DLD1 (cell line): ENCODE measurements around the gene GALNT12.

Source experiments
- in situ Hi-C: cut with HindIII; loops from 2 replicates; pipeline ENCODE4 v1.10.0; 2017; ENCODE audit warnings: low sequenced_read_pairs

Gene GALNT12

DNA sequence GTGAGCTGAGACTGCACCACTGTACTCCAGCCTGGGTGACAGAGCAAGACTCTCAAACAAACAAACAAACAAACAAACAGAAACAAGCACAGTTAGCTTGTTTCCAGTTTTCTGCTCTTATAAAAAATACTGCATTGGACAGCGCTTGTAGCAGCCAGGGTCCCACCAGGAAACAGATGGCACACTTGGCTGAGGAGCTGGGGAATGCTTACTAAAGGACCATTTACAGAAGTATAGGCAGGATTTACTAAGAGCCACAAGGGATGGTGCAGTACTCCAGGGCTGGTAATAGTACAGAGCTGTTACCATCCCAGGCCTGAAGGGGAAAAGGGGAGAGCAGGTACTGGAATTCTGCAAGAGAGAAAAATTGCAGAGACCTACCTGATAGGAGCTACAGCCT, 5.9 kb upstream of the GALNT12 start:
- in situ Hi-C loops = no loop called here

DNA sequence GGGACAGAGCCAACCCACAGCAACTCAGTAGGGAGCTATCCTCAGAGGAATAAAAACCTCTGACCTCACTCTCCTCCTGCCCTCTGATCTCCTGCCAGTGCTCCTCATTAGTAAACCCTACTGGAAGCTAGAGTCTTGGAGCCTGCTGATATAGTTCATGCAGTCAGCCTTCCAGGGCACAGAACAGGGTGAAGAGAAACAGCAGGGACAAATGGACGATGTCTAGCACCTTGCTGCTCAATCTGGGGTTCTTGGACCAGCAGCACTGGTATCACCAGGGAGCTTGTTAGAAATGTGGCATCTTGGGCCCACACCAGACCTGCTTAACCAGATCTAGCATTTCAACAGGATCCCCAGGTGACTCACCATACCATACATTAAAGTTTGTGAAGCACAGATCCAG, 5.5 kb upstream of the GALNT12 start:
- in situ Hi-C loops = no loop called here

DNA sequence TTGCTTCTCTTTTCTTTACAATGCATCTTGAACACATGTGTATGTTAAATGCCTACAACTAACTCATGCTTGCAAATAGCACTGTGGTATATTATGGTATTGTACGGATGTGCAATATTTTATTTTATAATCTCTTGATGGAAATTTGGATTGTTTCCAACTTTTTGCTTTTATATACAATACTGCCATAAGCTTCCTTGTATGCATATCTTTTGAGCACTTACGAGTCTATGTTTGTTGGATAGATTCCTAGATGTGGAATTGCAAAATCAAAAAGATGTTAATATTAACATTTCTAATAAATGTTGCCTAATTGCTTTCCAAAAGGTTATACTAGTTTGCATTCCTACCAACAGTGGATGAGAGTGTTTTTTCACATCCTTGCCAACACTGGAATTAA, 3.4 kb upstream of the GALNT12 start:
- in situ Hi-C loops = no loop called here

DNA sequence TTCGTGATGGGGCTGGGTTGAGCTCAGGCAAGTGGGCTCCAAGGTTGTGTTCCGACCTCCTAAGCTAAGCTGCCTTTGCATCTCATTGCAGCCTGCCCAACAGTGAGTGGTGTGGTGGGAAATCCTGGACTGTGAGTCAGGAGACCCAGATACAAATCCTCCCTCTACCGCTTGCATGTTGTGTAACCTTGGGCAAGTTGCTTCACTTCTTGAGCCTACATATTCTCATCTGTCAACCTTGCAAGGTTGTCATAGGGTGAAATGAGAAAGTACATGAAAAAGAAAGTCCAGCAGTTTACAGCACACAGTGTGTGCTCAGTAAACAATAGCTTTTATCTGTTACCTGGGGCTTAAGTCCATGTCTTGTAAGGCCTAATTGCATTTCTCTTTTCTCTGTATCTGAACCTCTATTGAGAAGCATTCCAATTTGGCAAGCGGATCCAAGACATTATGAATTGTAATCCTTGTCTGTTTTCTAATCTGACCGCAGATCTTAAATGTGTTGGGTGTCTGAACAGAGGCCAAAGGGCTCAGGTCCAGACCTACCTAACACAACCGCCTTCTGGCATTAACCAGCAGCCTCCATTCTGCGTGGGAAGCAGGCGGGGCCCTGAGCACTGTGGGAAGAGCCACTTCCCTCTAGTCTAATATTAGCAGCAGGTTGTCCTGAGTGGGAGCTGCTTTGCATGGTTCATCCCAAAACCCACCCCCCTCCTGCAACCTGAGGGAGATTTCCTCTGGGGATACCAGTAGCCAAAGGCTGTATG, 1.8 kb upstream of the GALNT12 start:
- in situ Hi-C loops = no loop called here

DNA sequence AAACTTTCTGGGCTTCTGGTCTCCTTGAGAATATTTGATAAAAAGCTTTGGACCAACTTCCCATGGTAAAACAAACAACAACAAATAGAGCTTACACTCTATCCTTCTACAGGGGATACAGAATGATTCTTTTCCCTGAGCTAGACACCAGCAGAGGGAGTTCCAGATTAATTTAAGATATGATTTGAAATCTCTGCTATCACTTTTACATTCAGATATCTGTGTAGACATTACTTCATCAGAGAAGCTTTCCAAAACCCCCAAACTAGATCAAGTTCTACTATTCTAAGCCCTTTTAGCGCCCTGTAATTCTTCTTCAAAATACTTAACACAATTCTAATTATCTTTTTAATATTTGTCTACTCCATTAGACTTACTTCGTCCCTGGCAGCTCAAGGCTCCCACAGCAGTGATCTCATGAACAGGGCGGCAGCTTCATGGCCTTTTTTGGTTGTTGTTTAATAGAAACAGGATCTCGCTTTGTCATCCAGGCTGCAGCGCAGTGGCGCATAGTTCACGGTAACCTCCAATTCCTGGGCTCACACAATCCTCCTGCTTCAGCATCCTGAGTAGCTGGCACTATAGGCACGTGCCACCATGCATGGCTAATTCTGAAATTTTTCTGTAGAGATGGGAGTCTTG, 955 bp upstream of the GALNT12 start:
- in situ Hi-C loops = no loop called here

DNA sequence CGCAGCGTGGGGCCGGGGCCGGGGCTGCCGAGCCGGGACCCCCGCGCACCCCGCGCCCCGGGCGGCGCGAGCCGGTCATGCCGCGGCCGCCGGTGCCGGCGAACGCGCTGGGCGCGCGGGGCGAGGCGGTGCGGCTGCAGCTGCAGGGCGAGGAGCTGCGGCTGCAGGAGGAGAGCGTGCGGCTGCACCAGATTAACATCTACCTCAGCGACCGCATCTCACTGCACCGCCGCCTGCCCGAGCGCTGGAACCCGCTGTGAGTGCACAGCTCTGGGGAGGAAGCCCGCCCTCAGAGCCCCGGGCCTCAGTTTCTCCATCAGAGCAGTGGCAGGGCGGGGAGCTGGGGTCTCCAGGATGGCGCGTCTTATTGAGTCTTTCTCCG, 335 bp downstream of the GALNT12 start:
- in situ Hi-C loops = no loop called here

DNA sequence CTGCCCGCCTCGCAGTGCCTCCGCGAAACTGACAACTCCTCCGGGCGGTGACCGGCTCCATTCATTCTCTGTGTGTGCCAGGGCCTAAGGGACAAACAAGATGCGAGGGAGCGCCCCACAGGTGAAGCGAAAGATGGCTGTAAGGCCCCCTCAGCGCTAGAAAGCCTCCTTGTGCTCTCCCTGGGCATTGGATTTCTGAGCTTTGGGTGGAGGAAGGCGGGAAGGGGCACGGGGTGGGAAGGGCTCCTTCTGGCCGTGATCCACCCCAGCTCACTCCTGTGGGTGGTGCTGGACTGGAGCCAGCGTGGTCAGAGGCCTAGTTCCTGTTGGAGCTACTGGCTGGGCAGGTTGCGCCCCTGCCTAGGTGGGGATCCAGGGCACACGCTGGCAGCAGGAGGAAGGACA, 943 bp downstream of the GALNT12 start:
- in situ Hi-C loops = no loop called here

DNA sequence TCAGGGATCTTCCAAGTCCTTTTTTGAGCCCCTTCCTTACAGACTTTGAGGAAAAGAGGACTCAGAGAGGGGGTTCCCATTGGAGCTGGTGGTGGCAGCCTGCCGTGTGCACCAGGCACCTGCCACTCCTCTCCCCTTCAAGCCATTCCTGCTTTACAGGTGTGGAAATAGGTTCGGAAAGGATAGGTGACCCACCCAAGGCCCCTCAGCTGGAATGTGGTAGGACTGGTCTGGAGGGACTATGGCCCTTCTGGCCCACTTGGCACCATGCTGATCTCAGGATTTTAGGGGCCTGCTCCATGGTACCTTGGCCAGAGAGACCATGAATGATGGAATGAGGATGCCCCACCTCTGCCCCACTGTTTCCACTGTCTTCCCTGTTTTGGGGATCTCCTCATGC, 1.4 kb downstream of the GALNT12 start:
- in situ Hi-C loops = no loop called here

DNA sequence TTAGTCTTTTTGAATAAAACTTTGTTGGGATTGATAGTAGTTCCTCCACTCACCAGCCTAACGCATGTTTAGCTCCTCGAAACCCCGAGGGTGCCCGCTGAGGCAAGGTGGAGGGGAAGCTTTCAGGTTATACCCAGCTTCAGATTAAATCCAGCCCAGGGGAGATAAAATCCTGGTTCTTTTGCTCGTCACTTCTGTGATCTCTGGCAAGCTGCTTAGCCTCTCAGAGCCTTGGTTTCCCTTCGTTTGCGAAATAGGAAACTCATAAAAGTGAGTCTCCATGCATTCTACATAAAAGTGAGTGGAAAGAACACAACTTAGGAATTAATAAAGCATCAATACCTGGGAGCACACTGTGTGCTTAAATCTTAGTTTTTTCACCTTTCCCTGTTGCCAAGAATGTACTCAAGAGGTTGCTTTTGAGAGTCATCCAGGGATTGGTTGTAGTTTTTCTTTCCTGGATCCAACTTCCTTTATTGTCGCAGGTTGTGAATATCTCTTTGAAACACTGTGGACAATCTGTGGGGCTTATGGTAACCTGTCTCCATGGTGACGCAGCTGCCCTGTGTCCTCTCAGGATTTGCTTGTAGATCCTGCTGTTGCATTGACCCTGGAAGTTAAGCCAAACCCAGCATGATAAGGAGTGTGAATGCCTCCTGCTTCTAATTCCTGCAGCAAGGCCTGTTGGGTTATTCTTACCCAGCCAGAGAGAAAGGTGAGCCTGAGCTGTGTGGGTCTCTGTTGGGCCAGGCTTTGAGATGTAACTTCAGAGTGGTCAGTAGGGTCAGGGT, 2.0 kb downstream of the GALNT12 start:
- in situ Hi-C loops = no loop called here

DNA sequence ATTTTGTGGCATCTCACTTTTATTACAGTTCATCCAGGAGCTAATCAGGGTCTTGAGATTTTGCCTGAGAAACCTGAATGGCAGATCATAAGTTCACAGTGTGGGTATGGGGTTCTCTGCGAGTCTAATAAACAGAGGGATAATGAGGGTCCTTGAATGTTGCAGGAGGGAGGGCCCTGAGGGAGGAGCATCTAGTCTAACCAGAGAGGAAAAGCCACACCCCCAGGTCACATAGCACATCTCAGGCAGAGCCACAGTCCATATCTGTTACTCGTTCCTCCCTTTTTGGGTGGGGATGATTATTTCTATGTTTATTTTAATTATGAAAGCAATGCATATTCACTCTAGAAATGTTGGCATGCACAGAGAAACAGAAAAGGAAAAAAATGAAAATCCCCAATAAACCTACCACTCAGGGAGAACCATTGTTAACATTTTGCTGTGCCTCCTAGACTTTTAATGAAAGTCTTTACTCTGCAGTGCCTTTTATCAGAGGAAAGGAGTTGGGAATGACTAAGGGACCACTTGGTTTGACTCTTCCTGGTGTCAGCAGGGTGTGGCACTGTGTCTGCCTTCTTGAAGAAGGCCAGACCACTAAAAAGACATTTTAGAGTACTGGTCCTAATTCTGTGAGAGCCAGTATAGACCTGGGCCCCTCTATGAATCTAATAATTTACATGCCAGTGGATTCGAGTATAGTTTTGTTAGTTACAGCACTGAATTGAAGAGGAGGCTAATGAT, 2.8 kb downstream of the GALNT12 start:
- in situ Hi-C loops = no loop called here

DNA sequence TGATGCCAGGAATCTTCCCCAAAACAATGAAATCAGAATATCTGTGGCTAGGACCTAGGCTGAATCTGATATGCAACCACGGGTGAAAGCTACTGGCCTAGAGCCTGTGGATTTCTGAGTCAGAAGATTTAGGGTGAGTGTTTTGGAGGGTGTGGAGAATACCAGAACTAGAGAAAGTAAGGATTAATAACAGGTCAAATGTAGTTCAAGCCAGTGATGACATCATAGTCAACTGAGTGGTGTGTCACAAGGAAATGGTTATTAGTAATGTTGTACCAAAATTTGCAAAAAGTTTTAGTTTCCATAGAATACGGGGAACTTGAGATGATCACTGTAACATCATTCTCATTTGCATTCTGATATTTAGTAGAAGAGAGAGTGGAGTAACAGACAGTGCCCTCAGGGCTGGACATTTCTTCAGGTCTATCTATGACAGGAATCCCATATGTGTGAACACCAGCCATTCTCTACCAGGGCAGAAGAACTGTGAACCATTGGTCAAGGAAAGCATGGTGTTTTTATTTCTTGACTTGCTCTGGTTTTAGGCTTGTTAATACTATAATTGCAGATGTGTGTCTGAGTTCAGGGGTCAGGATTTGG, 3.7 kb downstream of the GALNT12 start:
- in situ Hi-C loops = no loop called here

DNA sequence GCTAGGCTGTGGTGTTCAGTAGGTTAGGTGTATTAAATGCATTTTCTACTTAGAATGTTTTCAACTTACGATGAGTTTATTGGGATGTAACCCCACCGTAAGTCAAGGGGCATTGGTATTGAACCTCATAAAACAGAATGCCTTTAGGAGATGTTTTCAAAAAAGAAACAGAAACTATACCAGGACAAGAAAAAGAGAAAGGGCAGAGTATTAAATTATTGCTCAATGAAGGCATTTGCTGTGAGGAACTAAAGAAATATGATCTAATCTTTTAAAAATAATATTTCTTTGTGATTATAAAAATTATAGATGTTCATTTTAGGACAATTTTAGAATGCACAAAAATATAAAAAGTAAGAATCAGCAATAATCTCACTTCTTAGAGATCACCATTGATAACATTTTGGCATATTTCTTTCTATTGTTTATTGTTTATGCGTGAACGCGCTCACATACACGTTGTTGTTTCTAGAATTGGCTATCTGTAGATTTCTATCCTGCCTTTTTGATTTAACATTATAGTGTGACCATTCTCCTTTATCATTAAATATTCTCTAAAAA, 8.0 kb downstream of the GALNT12 start:
- in situ Hi-C loops = no loop called here

DNA sequence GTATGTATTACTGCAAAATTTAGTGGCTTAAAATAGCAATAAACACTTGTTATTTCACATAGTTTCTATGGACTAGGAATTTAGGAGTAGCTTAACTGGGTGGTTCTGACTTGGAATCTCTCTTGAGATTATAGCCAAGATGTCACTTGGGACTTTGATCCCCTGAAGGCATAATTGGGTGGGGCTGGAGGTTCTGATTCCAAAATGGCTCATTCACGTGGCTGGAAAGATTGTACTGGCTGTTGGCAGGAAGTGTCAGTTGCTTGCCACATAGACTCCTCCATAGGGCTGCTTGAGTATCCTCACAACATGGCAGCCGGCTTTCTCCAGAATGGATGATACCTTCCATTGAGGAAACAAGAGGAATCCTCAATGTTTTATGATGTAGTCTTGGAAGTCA, 11.3 kb downstream of the GALNT12 start:
- in situ Hi-C loops = no loop called here

DNA sequence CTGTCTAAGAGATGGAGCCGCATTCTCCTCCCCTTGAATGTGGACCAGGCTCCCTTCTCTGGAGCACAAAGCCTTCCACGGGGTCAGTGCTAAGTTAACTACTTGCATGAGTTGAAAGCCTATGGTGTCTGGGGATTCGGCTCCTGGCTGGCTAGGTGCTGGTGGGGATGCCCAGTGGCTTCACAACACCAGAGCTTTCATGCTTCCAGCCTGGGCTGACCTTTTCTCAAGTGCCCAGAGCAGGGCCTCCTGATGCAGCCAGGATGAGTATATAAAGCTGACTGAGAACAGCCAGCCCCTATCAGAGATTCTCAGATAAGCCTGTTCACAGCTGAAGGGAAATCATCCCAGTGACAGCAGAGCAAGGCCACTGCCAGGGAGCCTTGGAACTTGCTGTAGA, 11.8 kb downstream of the GALNT12 start:
- in situ Hi-C loops = no loop called here

DNA sequence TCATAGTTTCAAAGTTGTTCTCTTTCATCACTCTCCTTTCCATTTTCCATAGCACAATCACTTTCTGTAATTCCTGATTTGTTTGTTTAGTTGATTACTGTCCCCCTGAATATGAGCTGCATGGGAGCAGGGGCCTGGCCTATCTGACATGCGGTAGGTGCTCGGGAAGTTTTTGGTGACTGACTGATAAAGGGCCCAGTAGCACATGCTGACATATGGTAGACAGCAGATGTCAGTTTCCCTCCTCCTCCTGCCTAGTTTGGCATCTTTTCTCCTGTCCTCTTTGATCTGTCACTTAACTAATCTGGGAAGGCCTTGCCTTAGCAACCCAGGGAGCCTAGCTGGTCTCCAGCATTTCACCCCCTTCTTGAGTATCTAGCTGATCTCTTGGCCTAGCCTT, 14.4 kb downstream of the GALNT12 start:
- in situ Hi-C loops = no loop called here

DNA sequence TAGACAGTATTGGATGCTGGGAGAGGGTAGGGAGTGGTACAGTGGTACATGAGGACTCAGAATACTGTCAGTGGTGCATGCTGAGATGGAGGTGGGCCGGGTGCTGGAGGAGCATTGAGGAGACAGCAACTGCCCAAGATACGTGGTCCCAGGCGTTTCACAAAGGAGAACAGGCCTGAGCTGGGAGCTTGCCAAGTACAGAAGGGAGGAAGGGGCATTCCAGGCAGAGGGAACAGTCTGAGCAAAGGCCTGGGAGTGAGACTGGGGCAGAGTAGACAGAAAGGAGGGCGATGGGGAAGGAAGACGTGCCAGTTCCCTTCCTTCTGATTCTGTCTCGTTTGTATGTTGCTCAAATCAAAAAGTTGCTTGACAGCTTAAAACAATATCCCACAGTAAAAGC, 15.2 kb downstream of the GALNT12 start:
- in situ Hi-C loops = no loop called here

DNA sequence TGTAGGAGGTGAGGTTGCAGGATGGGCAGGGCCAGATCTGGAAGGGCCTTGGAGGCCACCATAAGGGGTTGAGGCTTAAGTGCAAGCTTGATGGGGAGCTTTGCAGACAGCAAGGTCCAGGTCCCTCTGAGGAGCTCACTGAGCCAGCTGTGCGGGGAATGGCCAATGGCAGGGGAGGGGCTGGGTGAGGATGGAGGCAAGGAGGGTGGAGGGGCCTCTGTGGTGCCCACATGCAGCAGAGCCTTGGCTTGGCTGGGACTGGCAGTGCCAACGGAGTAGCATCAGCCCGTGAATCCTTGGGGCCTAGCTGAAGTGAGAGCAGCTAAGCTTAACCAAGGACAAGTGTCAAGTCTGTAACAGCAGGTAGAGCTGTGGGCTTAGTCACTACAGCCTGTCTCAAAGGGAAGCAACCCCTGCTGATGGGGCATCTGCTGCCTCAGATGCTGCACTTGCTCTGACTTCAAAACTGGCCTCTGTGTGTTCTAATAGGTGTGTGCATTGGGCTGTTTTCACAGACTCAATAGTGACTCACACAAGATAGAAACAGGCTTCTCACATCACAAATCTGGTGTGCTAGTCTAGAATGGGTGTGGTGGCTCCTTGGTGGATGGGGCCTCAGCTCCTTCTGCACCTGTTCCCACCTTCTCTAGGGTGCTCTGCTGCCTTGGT, 16.3 kb downstream of the GALNT12 start:
- in situ Hi-C loops = no loop called here

DNA sequence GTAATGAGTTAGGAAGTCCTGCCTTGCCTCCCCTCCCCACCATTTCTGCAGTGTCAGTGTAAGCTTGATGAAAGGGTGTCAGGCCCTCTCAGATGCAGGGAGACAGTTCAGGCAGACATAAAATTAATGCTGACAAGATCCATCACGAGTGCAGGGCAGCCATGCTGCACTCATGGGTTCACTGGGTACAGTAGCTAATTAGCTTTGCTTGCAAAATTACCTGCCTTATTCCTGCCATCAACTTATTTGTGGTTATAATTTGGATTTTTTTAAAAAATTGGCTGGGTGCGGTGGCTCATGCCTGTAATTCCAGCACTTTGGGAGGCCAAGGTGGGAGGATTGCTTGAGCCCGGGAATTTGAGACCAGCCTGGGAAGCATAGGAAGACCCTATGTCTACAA, 17.9 kb downstream of the GALNT12 start:
- in situ Hi-C loops = no loop called here

DNA sequence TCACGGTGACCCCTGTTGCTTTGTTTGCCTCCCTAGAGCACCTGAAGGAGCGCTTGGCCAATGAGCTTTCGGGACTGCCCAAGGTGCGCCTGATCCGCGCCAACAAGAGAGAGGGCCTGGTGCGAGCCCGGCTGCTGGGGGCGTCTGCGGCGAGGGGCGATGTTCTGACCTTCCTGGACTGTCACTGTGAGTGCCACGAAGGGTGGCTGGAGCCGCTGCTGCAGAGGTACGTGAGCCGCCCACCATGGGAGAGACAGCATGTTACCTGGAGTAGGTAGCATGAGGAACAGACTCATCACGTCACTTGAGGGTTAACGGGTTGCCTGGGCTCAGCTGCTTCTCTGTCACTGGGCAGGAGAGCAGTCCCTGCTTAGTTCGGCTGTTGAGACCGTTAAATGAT, 19.2 kb downstream of the GALNT12 start:
- in situ Hi-C loops = no loop called here

DNA sequence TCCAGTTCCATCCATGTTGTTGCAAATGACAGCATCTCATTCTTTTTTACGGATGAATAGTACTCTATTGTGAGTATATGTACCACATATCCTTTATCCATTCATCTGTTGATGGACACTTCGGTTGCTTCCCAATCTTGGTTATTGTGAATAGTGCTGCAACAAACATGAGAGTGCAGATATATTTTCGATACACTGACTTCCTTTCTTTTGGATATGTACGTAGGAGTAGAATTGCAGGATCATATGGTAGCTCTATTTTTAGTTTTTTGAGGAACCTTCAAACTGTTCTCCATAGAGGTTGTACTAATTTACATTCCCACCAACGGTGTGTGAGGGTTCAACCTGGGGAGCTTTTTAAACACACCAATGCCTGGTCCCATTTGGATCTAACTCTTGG, 22.3 kb downstream of the GALNT12 start:
- in situ Hi-C loops = no loop called here
